ENCODE measurements around the gene ARSG. TPM values are rescaled to one million over a fixed set of nuclear protein-coding genes. Genes with fewer than 3 reads are reported as not detected.

The ARSG gene
- total and polyA plus RNA-seq, 2 of the 13 experiments (the other 11 are each of a cell fraction or from before 2014, with no cell fraction given) = 3.7 to 15.2 TPM

GRCh38 chr17:68379692-68380677 lies 88.7 kb downstream of the ARSG start (continued):
- TF ChIP-seq THRA (CRISPR knock-in tag; IDR thresholded peaks at IDR 0.05; ENCODE audit: borderline replicate concordance) = peak; percentile 92; the same call in 1 of the 2 replicates
- no peak for TF ChIP-seq ZXDC (CRISPR knock-in tag; IDR thresholded peaks at IDR 0.05)
- 0 out of 2 replicates have a peak, but pooled peaks have one; percentile 23 for TF ChIP-seq MLX (CRISPR knock-in tag; IDR thresholded peaks at IDR 0.05)
- no peak for TF ChIP-seq TRIM24 (CRISPR knock-in tag; IDR thresholded peaks at IDR 0.05)
- no peak for TF ChIP-seq GLI4 (CRISPR knock-in tag; IDR thresholded peaks at IDR 0.05; ENCODE audit: borderline replicate concordance)
- no peak for TF ChIP-seq MTA3 (CRISPR knock-in tag; IDR thresholded peaks at IDR 0.05)
- peak; percentile 63; the same call in 1 of the 2 replicates for TF ChIP-seq SP140L (CRISPR knock-in tag; IDR thresholded peaks at IDR 0.05; ENCODE audit: borderline replicate concordance)
- no peak for TF ChIP-seq ZNF589 (CRISPR knock-in tag; conservative IDR thresholded peaks at IDR 0.05)
- TF ChIP-seq SRSF4 (IDR thresholded peaks at IDR 0.05; ENCODE audit: low read depth, low read length, poor library complexity, severe bottlenecking) = no peak
- TF ChIP-seq RXRB (CRISPR knock-in tag; IDR thresholded peaks at IDR 0.05; ENCODE audit: borderline replicate concordance) = peak; percentile 95
- 0 out of 2 replicates have a peak, but pooled peaks have one; percentile 44 for TF ChIP-seq ZNF580 (CRISPR knock-in tag; IDR thresholded peaks at IDR 0.05; ENCODE audit: borderline replicate concordance, low read depth)
- peak; percentile 63 for TF ChIP-seq SALL1 (CRISPR knock-in tag; IDR thresholded peaks at IDR 0.05)
- TF ChIP-seq HES4 (CRISPR knock-in tag; IDR thresholded peaks at IDR 0.05; ENCODE audit: borderline replicate concordance) = no peak
- no peak for TF ChIP-seq ZNF704 (CRISPR knock-in tag; IDR thresholded peaks at IDR 0.05; ENCODE audit: borderline replicate concordance)
- no peak for TF ChIP-seq RNF2 (conservative IDR thresholded peaks at IDR 0.05; ENCODE audit: low read depth)
- TF ChIP-seq TFDP1 (CRISPR knock-in tag; IDR thresholded peaks at IDR 0.05; ENCODE audit: borderline replicate concordance) = peak; percentile 26; the same call in 1 of the 2 replicates
- TF ChIP-seq GATAD2A (CRISPR knock-in tag; IDR thresholded peaks at IDR 0.05) = peak; percentile 94
